Measurements from ENCODE around the gene ZMIZ1. TPM values are rescaled to one million over a fixed set of nuclear protein-coding genes. Genes with fewer than 3 reads are reported as not detected.

ZMIZ1 gene
- total and polyA plus RNA-seq, 2 donors from 2014 or later: 14.2 to 97.6 TPM

DNA sequence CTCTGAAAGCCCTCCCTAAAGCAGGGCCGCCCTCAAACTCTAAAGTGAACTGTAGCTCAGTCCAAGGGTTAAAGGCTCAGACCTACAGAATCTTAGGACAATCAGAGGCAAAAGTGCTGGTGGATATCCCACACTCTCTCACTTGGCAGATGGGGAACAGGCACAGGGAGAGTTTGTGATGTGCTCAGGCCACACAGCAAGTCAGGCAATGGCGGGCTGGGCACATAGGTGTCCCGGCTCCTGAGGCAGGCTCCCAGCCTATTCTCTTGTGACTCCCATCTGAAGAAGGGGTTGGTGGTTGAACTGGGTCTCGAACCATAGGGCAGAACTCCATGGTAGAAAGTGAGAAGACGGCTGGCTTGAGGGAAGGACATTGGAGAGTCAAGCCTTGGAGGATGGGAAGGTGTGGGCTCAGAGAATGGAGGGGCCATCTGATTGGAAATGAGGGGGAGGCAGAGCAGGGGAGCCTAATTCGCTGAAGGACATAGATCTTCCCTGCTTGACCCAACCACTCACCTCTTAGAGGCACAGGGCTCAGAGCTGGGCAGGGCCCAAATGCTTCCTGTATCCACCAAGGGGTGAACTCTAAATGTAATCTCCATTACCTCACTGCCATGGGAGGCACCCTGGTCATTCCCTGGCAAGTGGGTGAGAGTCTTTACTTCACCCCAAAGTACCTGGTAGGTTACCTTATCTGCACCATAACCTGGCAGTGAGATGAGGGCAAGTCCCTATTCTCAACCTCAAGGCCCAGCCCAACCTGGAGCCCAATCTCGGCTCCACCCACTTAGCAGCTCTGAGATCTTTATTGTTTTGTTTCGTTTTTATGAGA lies 4.9 kb upstream of the ZMIZ1 start:
- DNase-seq: peak in 2 of 5 donors; percentile 35 to 38
- intact Hi-C loops (cut with DNase I): loop anchor here (10.0 kb wide), 1 partner anchor 89 kb away; no protein-coding TSS in a partner anchor
- no peak for FAIRE-seq
- Histone ChIP-seq H3K4me3 (ENCODE audit: low read length in 3 of 3) (no peak overlapping the region), H3K27me3 (ENCODE audit: control insufficient read depth, insufficient read depth, low read length) (no peaks in the 10 kb centered on the region), H3K9ac (ENCODE audit: low read length in 3 of 3) (no peak overlapping the region), H3K27ac (ENCODE audit: low read depth in 2 of 2, low read length in 2 of 2) (no peak overlapping the region), H3K9me3 (ENCODE audit: control insufficient read depth in 2 of 3, insufficient read depth in 1 of 3, low read length in 3 of 3) (no peaks in the 10 kb centered on the region), H3K36me3 (ENCODE audit: control insufficient read depth in 2 of 3, insufficient read depth in 3 of 3, low read length in 3 of 3) (no peaks in the 10 kb centered on the region), H3K4me1 (ENCODE audit: control insufficient read depth in 2 of 3, insufficient read depth in 2 of 3, low read depth in 1 of 3, low read length in 3 of 3) (peaks cover 0 to 6% (median 0%) of the 10 kb centered on the region in 3 donors)
- TF ChIP-seq, protein P1, sequence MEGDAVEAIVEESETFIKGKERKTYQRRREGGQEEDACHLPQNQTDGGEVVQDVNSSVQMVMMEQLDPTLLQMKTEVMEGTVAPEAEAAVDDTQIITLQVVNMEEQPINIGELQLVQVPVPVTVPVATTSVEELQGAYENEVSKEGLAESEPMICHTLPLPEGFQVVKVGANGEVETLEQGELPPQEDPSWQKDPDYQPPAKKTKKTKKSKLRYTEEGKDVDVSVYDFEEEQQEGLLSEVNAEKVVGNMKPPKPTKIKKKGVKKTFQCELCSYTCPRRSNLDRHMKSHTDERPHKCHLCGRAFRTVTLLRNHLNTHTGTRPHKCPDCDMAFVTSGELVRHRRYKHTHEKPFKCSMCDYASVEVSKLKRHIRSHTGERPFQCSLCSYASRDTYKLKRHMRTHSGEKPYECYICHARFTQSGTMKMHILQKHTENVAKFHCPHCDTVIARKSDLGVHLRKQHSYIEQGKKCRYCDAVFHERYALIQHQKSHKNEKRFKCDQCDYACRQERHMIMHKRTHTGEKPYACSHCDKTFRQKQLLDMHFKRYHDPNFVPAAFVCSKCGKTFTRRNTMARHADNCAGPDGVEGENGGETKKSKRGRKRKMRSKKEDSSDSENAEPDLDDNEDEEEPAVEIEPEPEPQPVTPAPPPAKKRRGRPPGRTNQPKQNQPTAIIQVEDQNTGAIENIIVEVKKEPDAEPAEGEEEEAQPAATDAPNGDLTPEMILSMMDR (IDR thresholded peaks at IDR 0.05; ENCODE audit: borderline replicate concordance, extremely low read depth, insufficient read depth): no peak

DNA sequence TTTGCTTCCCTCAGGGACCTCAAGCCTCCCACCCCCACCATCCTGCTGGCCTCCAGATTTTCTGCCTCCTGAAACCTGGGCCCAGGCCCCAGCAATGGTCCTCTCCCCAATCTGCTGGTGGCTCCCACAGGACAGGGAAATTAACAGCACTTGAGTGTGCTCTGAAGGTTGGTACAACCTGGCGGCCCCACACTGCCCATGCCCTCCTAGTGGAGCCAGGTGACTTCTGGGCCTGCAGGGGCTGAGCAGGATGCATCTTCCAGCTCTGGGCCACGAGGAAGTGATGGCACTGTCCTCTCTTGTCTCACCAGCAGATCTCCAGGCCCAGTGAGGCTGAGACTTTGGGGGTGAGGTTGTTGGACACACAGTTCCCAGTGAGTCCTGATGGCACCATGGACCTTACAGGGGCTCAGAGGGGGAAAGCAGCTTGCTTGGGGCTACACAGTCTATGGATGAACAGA lies 3.6 kb upstream of the ZMIZ1 start:
- DNase-seq (peak in 2 of 5 donors; percentile 36 to 49), FAIRE-seq (no peak)
- intact Hi-C loops (cut with DNase I): loop anchor here (10.0 kb wide), 1 partner anchor 90 kb away; no protein-coding TSS in a partner anchor
- H3K27ac ChIP-seq (ENCODE audit: low read depth in 2 of 2, low read length in 2 of 2): no peak overlapping the region
- H3K36me3 ChIP-seq (ENCODE audit: control insufficient read depth in 2 of 3, insufficient read depth in 3 of 3, low read length in 3 of 3): no peaks in the 10 kb centered on the region
- H3K9ac ChIP-seq (ENCODE audit: low read length in 3 of 3): no peak overlapping the region
- H3K9me3 ChIP-seq (ENCODE audit: control insufficient read depth in 2 of 3, insufficient read depth in 1 of 3, low read length in 3 of 3): no peaks in the 10 kb centered on the region
- H3K4me1 ChIP-seq (ENCODE audit: control insufficient read depth in 2 of 3, insufficient read depth in 2 of 3, low read depth in 1 of 3, low read length in 3 of 3): peaks cover 0 to 6% (median 0%) of the 10 kb centered on the region in 3 donors
- H3K4me3 ChIP-seq (ENCODE audit: low read length in 3 of 3): no peak overlapping the region
- no peaks in the 10 kb centered on the region for H3K27me3 ChIP-seq (ENCODE audit: control insufficient read depth, insufficient read depth, low read length)
- TF ChIP-seq, protein P1 (IDR thresholded peaks at IDR 0.05; ENCODE audit: borderline replicate concordance, extremely low read depth, insufficient read depth): no peak

DNA sequence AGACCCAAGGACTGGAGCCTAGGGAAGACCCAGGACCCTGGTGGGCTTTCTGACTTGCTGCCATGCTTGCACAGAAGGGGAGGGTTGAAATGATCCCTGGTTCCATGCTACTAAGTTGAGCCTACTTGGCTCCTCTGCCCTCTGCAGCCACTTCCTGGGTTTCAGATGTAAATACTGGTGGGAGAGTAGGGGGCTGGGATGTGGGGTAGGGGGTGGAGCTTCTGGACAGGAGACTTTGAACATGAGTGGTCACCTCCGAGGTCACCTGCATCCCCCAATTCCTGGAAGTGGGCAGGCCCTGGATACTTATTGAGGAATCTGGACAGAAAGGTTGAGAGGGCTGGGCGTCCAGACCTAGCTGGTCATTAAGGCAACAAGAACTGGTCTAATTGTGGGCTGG lies 2.9 kb upstream of the ZMIZ1 start:
- no peak overlapping the region for H3K9ac ChIP-seq (ENCODE audit: low read length in 3 of 3)
- no peaks in the 10 kb centered on the region for H3K27me3 ChIP-seq (ENCODE audit: control insufficient read depth, insufficient read depth, low read length)
- TF ChIP-seq, protein P1 (IDR thresholded peaks at IDR 0.05; ENCODE audit: borderline replicate concordance, extremely low read depth, insufficient read depth): no peak
- no peaks in the 10 kb centered on the region for H3K9me3 ChIP-seq (ENCODE audit: control insufficient read depth in 2 of 3, insufficient read depth in 1 of 3, low read length in 3 of 3)
- no peak for FAIRE-seq
- intact Hi-C loops (cut with DNase I): loop anchor here (10.0 kb wide), 1 partner anchor 91 kb away; no protein-coding TSS in a partner anchor
- no peak overlapping the region for H3K27ac ChIP-seq (ENCODE audit: low read depth in 2 of 2, low read length in 2 of 2)
- no peaks in the 10 kb centered on the region for H3K36me3 ChIP-seq (ENCODE audit: control insufficient read depth in 2 of 3, insufficient read depth in 3 of 3, low read length in 3 of 3)
- peak in 1 of 5 donors; percentile 64 for DNase-seq
- no peak overlapping the region for H3K4me3 ChIP-seq (ENCODE audit: low read length in 3 of 3)
- H3K4me1 ChIP-seq (ENCODE audit: control insufficient read depth in 2 of 3, insufficient read depth in 2 of 3, low read depth in 1 of 3, low read length in 3 of 3): peaks cover 0 to 4% (median 0%) of the 10 kb centered on the region in 3 donors

Measured in kidney (tissue), 14 donors.